ENCODE data around the gene LRRC4C. TPM values are rescaled to one million over a fixed set of nuclear protein-coding genes. Genes with fewer than 3 reads are reported as not detected.

Gene LRRC4C
- total RNA-seq, 1 donor from 2014 or later, result 2.2 TPM

GRCh38 chr11:40099426-40100161 lies 1359.9 kb downstream of the LRRC4C start:
- TF ChIP-seq CTCF (IDR thresholded peaks at IDR 0.05), result no peak
- intact Hi-C loops (cut with DNase I), result no loop called here
- Histone ChIP-seq H3K9me3 (no peaks in the 10 kb centered on the region), H3K36me3 (no peaks in the 10 kb centered on the region), H3K27me3 (no peaks in the 10 kb centered on the region), H3K27ac (no peak overlapping the region), H3K4me1 (no peaks in the 10 kb centered on the region), H3K4me3 (no peak overlapping the region)
- DNase-seq, result no peak
- no peak for ATAC-seq

GRCh38 chr11:40095446-40095845 lies 1364.0 kb downstream of the LRRC4C start:
- no peak for DNase-seq
- Histone ChIP-seq H3K9me3 (no peaks in the 10 kb centered on the region), H3K27me3 (no peaks in the 10 kb centered on the region), H3K36me3 (no peaks in the 10 kb centered on the region), H3K4me3 (no peak overlapping the region), H3K27ac (no peak overlapping the region), H3K4me1 (no peaks in the 10 kb centered on the region)
- intact Hi-C loops (cut with DNase I), result no loop called here
- TF ChIP-seq CTCF (IDR thresholded peaks at IDR 0.05), result no peak
- ATAC-seq, result no peak

- intact Hi-C loops (cut with DNase I), result no loop called here
- DNase-seq, result no peak
- no peak overlapping the region for H3K4me3 ChIP-seq
- no peaks in the 10 kb centered on the region for H3K27me3 ChIP-seq
- no peak for ATAC-seq
- no peaks in the 10 kb centered on the region for H3K9me3 ChIP-seq
- no peak for TF ChIP-seq CTCF (IDR thresholded peaks at IDR 0.05)
- no peaks in the 10 kb centered on the region for H3K36me3 ChIP-seq
- H3K27ac ChIP-seq, result no peak overlapping the region
- no peaks in the 10 kb centered on the region for H3K4me1 ChIP-seq
These were observed 1364.5 kb downstream of the LRRC4C start for GRCh38 chr11:40094954-40095353.

GRCh38 chr11:40080434-40080833 lies 1379.0 kb downstream of the LRRC4C start:
- Histone ChIP-seq H3K36me3 (no peaks in the 10 kb centered on the region), H3K4me1 (no peaks in the 10 kb centered on the region), H3K27me3 (no peaks in the 10 kb centered on the region), H3K4me3 (no peak overlapping the region), H3K9me3 (no peaks in the 10 kb centered on the region), H3K27ac (no peak overlapping the region)
- intact Hi-C loops (cut with DNase I), result no loop called here
- no peak for DNase-seq
- no peak for TF ChIP-seq CTCF (IDR thresholded peaks at IDR 0.05)
- no peak for ATAC-seq

Data from upper lobe of right lung (tissue), 1 donor.